Inflammatory macrophage treated with lipopolysaccharide for 4 hours (primary cell): ENCODE measurements around the gene SPEF1.

Experiments used
- DNase-seq: peaks from one replicate; pipeline ENCODE4 v3.0.0-alpha.2; 2020

SPEF1 gene

DNA sequence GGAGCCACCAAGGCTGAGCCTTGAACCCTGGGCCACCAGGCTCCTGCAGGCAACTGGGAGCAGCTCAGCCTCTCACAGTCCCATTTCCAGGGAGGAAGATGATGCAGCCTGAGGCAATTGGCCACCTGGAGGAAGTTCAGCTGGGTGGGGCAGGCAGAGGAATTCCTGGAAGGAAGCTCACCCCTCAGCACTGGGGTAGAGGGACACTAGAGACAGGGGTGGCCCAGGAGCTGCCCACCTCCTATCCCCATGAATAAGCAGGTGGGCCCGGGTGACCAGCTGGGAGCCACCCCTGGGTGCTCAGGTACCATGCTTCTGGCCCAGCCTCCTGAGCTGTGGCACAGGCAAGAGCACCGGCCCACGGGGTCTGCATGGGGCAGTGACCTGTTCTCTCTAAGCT is 52.4 kb downstream of the SPEF1 start:
- no peak for DNase-seq

DNA sequence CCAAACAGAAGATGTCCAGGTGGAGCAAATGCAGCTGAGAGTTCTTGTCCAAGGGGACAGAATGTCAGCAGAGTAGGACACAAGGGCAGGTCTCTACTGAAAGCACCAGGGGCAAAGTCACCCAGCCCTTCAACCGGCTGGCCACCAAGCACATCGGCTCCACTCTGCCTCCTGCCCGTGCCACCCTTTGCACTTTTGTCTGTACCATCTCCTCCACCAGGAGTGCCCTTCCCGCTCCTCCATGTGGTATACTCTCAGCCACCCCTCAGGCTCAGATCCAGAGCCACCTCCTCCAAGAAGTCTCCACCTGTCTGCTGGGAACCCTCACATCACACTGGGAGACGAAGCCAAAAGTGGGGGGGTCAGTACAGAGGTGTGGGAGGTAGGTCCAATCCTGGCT is 52.9 kb downstream of the SPEF1 start:
- no peak for DNase-seq
